ENCODE measurements around the gene TUBGCP4. TPM values are rescaled to one million over a fixed set of nuclear protein-coding genes. Genes with fewer than 3 reads are reported as not detected.

TUBGCP4 gene
- polyA plus RNA-seq, 1 of the 3 experiments (the other 2 are of a cell fraction): 6.6 TPM

DNA sequence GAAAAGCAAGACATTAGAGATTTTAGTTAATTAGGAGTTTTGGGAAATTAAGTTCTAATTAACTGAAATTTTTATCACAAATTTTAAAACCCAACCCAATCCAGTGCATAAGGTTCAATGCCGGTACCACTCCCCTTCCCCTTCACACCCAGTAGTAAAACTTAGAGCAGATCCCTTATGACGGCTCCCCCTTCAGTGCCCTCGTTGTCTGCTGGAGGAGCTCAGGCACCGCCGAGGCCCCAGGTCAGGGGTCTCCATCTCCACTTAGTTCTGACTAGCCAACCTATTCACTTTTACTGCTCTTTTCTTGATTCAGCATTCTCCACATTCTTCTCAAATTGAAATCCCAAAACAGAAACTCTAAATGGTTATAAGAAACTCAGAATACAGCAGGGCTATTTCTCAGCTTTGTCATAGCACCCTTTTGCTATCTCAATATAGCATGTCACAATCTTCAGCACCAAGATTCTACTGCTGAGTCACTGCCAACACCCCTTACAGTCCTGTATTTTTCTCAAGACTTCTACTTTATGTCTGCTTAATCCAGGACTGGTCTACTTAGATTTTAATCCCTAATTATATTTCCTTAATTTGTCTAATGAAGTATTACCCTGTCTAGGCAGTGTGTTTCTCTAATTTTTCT lies 39.8 kb downstream of the TUBGCP4 start:
- Histone ChIP-seq H3K9me3 (no peaks in the 10 kb centered on the region), H3K9ac (no peak overlapping the region), H3K4me2 (no peak overlapping the region), H3K27ac (ENCODE audit: low read depth in 2 of 2, low read length in 1 of 2) (peak overlapping the region in 1 of 2 experiments; percentile 16; a peak in 1 of 4 replicates), H4K20me1 (ENCODE audit: insufficient read depth) (no peaks in the 10 kb centered on the region; the same call in 1 of the 2 replicates), H3K36me3 (replicated peaks in 1 of 2; ENCODE audit: control insufficient read depth in 1 of 2, insufficient read depth in 2 of 2, low read length in 1 of 2) (peaks cover 77 to 86% of the 10 kb centered on the region in 2 experiments), H2AFZ (ENCODE audit: low read depth) (no peak overlapping the region), H3K27me3 (ENCODE audit: insufficient read depth) (no peaks in the 10 kb centered on the region), H3K4me3 (ENCODE audit: low read depth in 2 of 2, low read length in 1 of 2) (no peak overlapping the region), H3K9me2 (no peaks in the 10 kb centered on the region), H3F3A (replicated peaks; ENCODE audit: insufficient read depth) (peaks cover 15% of the 10 kb centered on the region), H3K79me2 (ENCODE audit: insufficient read depth) (no peaks in the 10 kb centered on the region), H3K4me1 (ENCODE audit: control insufficient read depth in 1 of 2, insufficient read depth in 2 of 2, low read depth in 1 of 2, low read length in 1 of 2) (peaks cover 0 to 24% of the 10 kb centered on the region in 2 experiments; a peak in 2 of 4 replicates)
- no peak for TF ChIP-seq CHD2 (IDR thresholded peaks at IDR 0.05; ENCODE audit: low read length, partially characterized antibody)
- TF ChIP-seq, protein P1, sequence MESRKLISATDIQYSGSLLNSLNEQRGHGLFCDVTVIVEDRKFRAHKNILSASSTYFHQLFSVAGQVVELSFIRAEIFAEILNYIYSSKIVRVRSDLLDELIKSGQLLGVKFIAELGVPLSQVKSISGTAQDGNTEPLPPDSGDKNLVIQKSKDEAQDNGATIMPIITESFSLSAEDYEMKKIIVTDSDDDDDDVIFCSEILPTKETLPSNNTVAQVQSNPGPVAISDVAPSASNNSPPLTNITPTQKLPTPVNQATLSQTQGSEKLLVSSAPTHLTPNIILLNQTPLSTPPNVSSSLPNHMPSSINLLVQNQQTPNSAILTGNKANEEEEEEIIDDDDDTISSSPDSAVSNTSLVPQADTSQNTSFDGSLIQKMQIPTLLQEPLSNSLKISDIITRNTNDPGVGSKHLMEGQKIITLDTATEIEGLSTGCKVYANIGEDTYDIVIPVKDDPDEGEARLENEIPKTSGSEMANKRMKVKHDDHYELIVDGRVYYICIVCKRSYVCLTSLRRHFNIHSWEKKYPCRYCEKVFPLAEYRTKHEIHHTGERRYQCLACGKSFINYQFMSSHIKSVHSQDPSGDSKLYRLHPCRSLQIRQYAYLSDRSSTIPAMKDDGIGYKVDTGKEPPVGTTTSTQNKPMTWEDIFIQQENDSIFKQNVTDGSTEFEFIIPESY (IDR thresholded peaks at IDR 0.05; ENCODE audit: borderline replicate concordance, low read depth): no peak
- no peak for TF ChIP-seq JUND (IDR thresholded peaks at IDR 0.05)
- TF ChIP-seq, protein P2, sequence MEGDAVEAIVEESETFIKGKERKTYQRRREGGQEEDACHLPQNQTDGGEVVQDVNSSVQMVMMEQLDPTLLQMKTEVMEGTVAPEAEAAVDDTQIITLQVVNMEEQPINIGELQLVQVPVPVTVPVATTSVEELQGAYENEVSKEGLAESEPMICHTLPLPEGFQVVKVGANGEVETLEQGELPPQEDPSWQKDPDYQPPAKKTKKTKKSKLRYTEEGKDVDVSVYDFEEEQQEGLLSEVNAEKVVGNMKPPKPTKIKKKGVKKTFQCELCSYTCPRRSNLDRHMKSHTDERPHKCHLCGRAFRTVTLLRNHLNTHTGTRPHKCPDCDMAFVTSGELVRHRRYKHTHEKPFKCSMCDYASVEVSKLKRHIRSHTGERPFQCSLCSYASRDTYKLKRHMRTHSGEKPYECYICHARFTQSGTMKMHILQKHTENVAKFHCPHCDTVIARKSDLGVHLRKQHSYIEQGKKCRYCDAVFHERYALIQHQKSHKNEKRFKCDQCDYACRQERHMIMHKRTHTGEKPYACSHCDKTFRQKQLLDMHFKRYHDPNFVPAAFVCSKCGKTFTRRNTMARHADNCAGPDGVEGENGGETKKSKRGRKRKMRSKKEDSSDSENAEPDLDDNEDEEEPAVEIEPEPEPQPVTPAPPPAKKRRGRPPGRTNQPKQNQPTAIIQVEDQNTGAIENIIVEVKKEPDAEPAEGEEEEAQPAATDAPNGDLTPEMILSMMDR (IDR thresholded peaks at IDR 0.05): no peak
- TF ChIP-seq MXI1 (IDR thresholded peaks at IDR 0.05; ENCODE audit: low read depth, low read length): no peak
- TF ChIP-seq EZH2phosphoT487 (IDR thresholded peaks at IDR 0.05; ENCODE audit: borderline replicate concordance, low read depth): no peak
- TF ChIP-seq ELF1 (IDR thresholded peaks at IDR 0.05): no peak
- no peak for TF ChIP-seq NFIC (IDR thresholded peaks at IDR 0.05; ENCODE audit: borderline replicate concordance)
- TF ChIP-seq RXRA (IDR thresholded peaks at IDR 0.05; ENCODE audit: borderline replicate concordance, low read depth): no peak
- TF ChIP-seq MEF2A (IDR thresholded peaks at IDR 0.05; ENCODE audit: borderline replicate concordance, low read depth): no peak
- POLR2A ChIA-PET: no interaction called here
- 94% methylated on average over 5 of the region's 5 CpGs for WGBS (ENCODE audit: low lambda C conversion rate)
- CTCF ChIA-PET: interaction anchor here (1.4 kb wide), 1 partner anchor 104 kb away, joined by 4 read pairs; no protein-coding TSS in a partner anchor
- no peak for DNase-seq

DNA sequence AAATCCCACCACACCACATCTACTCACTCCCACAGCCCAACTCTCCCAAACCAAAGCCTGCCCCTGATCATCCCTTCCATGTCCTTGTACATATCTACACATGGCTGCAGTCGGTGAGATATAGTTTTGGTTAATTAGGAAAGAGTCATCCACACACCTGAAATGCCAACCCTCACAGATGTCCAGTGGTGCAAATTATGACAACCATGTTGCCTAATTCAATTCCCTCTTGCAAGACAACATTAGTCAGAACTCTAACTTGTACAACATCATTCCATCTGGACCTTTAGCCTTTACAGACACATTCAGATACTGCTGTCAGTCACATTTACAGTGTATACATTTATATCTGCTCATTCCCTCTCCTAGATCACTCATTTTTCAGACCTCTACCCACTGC lies 41.2 kb downstream of the TUBGCP4 start:
- H3K4me2 ChIP-seq: no peak overlapping the region
- 91% methylated on average over 1 of the region's 1 CpG for WGBS (ENCODE audit: low lambda C conversion rate)
- H2AFZ ChIP-seq (ENCODE audit: low read depth): no peak overlapping the region
- H3K4me1 ChIP-seq (ENCODE audit: control insufficient read depth in 1 of 2, insufficient read depth in 2 of 2, low read depth in 1 of 2, low read length in 1 of 2): peaks cover 0 to 12% of the 10 kb centered on the region in 2 experiments; a peak in 2 of 4 replicates
- H3K9me2 ChIP-seq: no peaks in the 10 kb centered on the region
- 0 out of 2 replicates have a peak, but pooled peaks cover 2% of the 10 kb centered on the region for H4K20me1 ChIP-seq (ENCODE audit: insufficient read depth)
- H3K4me3 ChIP-seq (ENCODE audit: low read depth in 2 of 2, low read length in 1 of 2): no peak overlapping the region
- CTCF ChIA-PET: no interaction called here
- TF ChIP-seq MXI1 (IDR thresholded peaks at IDR 0.05; ENCODE audit: low read depth, low read length) (no peak), ELF1 (IDR thresholded peaks at IDR 0.05) (no peak), TAF1 (IDR thresholded peaks at IDR 0.05; ENCODE audit: borderline replicate concordance, low read depth, low read length) (no peak), FOXJ3 (CRISPR knock-in tag; IDR thresholded peaks at IDR 0.05) (no peak), TEAD4 (IDR thresholded peaks at IDR 0.05; ENCODE audit: borderline replicate concordance, insufficient read depth) (no peak), RFX5 (IDR thresholded peaks at IDR 0.05; ENCODE audit: low read length) (no peak), FOXM1 (IDR thresholded peaks at IDR 0.05; ENCODE audit: low read depth) (no peak), NRF1 (IDR thresholded peaks at IDR 0.05; ENCODE audit: low read depth, low read length) (no peak), CHD2 (IDR thresholded peaks at IDR 0.05; ENCODE audit: low read length, partially characterized antibody) (no peak), YY1 (IDR thresholded peaks at IDR 0.05; ENCODE audit: low read depth) (no peak), RAD21 (IDR thresholded peaks at IDR 0.05; ENCODE audit: low read length) (no peak), JUND (IDR thresholded peaks at IDR 0.05) (no peak)
- TF ChIP-seq, protein P1 (IDR thresholded peaks at IDR 0.05; ENCODE audit: borderline replicate concordance, low read depth): no peak
- POLR2A ChIA-PET: no interaction called here
- no peak overlapping the region; a peak in 1 of 4 replicates for H3K27ac ChIP-seq (ENCODE audit: low read depth in 2 of 2, low read length in 1 of 2)
- H3K36me3 ChIP-seq (replicated peaks in 1 of 2; ENCODE audit: control insufficient read depth in 1 of 2, insufficient read depth in 2 of 2, low read length in 1 of 2): peaks cover 69 to 92% of the 10 kb centered on the region in 2 experiments
- H3K79me2 ChIP-seq (ENCODE audit: insufficient read depth): no peaks in the 10 kb centered on the region; the same call in 1 of the 2 replicates
- H3K9me3 ChIP-seq: no peaks in the 10 kb centered on the region
- peaks cover 6% of the 10 kb centered on the region for H3F3A ChIP-seq (replicated peaks; ENCODE audit: insufficient read depth)
- no peak for DNase-seq
- no peaks in the 10 kb centered on the region for H3K27me3 ChIP-seq (ENCODE audit: insufficient read depth)
- no peak overlapping the region for H3K9ac ChIP-seq
